Body of pancreas (tissue), 4 donors: ENCODE data around the gene HEATR5B.

Source experiments
- POLR2A ChIP-seq, 3 donors: fragments of 450-650 bp; IDR thresholded peaks; one replicate each; pipeline ENCODE4 v1.6.1; 2016; ENCODE audit warnings: antibody characterized with exemption in 3 of 3, mild to moderate bottlenecking in 2 of 3
- TF ChIP-seq, protein P1 (sequence below), 7 experiments: fragments of 450-650 bp in 4 of 7; fragments of 200-600 bp in 3 of 7; sonication (generic) in 3 of 7; IDR thresholded peaks; one replicate each; pipeline ENCODE4 v1.5.1; 2016 to 2019; ENCODE audit warnings: antibody characterized with exemption in 7 of 7

DNA sequence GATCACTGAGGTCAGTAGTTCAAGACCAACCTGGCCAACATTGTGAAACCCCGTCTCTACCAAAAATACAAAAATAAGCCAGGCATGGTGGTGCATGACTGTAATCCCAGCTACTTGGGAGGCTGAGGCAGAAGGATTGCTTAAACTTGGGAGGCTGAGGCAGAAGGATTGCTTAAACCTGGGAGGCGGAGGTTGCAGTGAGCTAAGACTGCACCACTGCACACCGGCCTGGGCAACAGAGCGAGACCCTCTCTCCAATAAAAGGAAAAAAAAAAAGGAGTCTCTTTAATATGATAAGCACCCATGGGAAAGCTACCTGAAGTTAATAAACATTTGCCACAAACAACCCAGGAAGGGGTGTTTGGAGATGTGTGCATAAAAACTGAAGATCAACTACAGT lies 120.4 kb downstream of the HEATR5B start:
- TF ChIP-seq, protein P1, sequence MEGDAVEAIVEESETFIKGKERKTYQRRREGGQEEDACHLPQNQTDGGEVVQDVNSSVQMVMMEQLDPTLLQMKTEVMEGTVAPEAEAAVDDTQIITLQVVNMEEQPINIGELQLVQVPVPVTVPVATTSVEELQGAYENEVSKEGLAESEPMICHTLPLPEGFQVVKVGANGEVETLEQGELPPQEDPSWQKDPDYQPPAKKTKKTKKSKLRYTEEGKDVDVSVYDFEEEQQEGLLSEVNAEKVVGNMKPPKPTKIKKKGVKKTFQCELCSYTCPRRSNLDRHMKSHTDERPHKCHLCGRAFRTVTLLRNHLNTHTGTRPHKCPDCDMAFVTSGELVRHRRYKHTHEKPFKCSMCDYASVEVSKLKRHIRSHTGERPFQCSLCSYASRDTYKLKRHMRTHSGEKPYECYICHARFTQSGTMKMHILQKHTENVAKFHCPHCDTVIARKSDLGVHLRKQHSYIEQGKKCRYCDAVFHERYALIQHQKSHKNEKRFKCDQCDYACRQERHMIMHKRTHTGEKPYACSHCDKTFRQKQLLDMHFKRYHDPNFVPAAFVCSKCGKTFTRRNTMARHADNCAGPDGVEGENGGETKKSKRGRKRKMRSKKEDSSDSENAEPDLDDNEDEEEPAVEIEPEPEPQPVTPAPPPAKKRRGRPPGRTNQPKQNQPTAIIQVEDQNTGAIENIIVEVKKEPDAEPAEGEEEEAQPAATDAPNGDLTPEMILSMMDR (IDR thresholded peaks at IDR 0.05) = no peak
- TF ChIP-seq POLR2A (IDR thresholded peaks at IDR 0.05) = no peak
